Neural cell (in vitro differentiated cells): ENCODE data around the gene FAN1.

Source experiments
- EP300 ChIP-seq: fragments of 450-650 bp; conservative IDR thresholded peaks from 2 replicates; pipeline ENCODE4 v1.6.1; 2014; ENCODE audit warnings: antibody characterized with exemption, mild to moderate bottlenecking, moderate library complexity; ENCODE audit not compliant: poor library complexity, severe bottlenecking
- EZH2 ChIP-seq: fragments of 200-600, 300-800 bp; shearing (Covaris generic), sonication (generic); IDR thresholded peaks from 2 replicates; pipeline ENCODE4 v1.6.1; 2014; ENCODE audit warnings: antibody characterized with exemption, low read length, borderline replicate concordance, mild to moderate bottlenecking; ENCODE audit not compliant: insufficient read depth, poor library complexity, severe bottlenecking
- MXI1 ChIP-seq: fragments of 450-650 bp; conservative IDR thresholded peaks from 2 replicates; pipeline ENCODE4 v1.6.1; 2014; ENCODE audit warnings: antibody characterized with exemption, mild to moderate bottlenecking; ENCODE audit not compliant: poor library complexity, severe bottlenecking
- POLR2AphosphoS5 ChIP-seq: IDR thresholded peaks from 2 replicates; pipeline ENCODE4 v1.6.1; 2012
- RAD21 ChIP-seq: fragments of 450-650 bp; conservative IDR thresholded peaks from 2 replicates; pipeline ENCODE4 v1.6.1; 2014; ENCODE audit warnings: antibody characterized with exemption, mild to moderate bottlenecking, moderate library complexity
- SMC3 ChIP-seq: fragments of 450-650 bp; conservative IDR thresholded peaks from 2 replicates; pipeline ENCODE4 v1.6.1; 2014; ENCODE audit warnings: antibody characterized with exemption, mild to moderate bottlenecking, moderate library complexity; ENCODE audit not compliant: poor library complexity
- TF ChIP-seq, protein P1 (sequence below): fragments of 450-650 bp; IDR thresholded peaks from 2 replicates; pipeline ENCODE4 v1.5.1; 2014; ENCODE audit warnings: antibody characterized with exemption, mild to moderate bottlenecking, moderate library complexity; ENCODE audit not compliant: poor library complexity, severe bottlenecking

DNA sequence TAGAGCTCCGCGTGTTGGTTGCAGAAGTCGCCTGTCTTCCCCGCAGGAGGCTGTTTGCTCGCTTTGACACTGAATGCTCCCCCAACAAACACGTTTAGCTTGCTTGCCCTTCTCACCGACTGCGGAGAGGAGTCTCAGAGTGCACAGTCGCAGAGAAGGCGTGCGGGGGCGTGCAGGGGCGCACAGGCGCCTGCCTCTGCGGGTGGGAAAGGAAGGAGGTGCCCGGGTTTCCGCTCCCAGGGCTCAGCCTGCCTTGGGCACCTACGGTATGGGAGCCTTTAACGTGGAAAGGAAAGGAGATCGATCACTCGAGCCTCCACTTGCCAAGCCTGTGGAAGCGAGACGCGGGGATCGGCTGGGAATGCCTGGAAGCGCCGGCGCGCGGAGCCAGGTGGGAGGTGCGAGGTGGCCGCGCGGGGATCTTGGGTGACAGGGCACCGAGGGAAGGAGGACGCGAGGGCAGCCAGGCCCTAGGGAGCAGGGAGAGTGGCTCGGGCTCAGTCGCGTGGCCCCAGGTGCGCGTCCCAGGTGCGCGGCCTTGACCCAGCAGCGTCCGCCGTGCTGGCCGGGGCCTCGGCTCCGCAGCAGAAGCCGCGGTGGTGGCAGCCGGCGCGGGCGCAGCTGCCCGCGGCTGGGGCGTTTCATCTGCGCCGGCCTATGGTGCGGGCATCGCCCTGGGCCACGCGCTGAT lies at the start of gene FAN1:
- TF ChIP-seq, protein P1, sequence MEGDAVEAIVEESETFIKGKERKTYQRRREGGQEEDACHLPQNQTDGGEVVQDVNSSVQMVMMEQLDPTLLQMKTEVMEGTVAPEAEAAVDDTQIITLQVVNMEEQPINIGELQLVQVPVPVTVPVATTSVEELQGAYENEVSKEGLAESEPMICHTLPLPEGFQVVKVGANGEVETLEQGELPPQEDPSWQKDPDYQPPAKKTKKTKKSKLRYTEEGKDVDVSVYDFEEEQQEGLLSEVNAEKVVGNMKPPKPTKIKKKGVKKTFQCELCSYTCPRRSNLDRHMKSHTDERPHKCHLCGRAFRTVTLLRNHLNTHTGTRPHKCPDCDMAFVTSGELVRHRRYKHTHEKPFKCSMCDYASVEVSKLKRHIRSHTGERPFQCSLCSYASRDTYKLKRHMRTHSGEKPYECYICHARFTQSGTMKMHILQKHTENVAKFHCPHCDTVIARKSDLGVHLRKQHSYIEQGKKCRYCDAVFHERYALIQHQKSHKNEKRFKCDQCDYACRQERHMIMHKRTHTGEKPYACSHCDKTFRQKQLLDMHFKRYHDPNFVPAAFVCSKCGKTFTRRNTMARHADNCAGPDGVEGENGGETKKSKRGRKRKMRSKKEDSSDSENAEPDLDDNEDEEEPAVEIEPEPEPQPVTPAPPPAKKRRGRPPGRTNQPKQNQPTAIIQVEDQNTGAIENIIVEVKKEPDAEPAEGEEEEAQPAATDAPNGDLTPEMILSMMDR = peak; percentile 45
- peak; percentile 70 for TF ChIP-seq SMC3
- peak; percentile 92 for TF ChIP-seq POLR2AphosphoS5
- TF ChIP-seq EZH2 = no peak
- TF ChIP-seq EP300 = peak; percentile 75
- TF ChIP-seq MXI1 = peak; percentile 95
- peak; percentile 67 for TF ChIP-seq RAD21
